ENCODE results near the gene KCNMA1.

Gene KCNMA1

DNA sequence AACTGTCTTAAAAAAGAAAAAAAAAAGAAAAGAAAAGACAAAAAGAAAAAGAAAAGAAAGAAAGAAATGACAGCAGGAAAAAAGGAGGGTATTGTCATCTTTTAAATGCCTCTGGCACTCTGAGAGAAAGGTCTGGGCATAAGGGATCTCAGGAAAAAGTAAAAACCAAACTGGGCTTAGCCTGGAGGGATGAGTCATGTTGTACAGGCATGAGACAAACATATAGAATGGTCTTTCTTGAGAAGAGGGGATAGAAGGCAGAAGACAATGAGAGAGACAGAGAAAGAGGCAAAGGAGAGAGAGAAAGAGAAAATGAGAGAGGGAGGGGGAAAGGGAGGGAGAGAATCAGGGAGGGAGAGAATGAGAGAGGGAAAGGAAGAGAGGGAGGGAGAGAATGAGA lies 32.3 kb upstream of the KCNMA1 start:
- Histone ChIP-seq H3K36me3 (ENCODE audit: control insufficient read depth, insufficient read depth, low read length) (no peaks in the 10 kb centered on the region), H3K4ac (ENCODE audit: low read depth, low read length) (no peak overlapping the region), H2BK15ac (replicated peaks; ENCODE audit: low read depth) (no peak overlapping the region), H4K8ac (ENCODE audit: low read depth, low read length) (no peak overlapping the region), H3K4me1 (ENCODE audit: control insufficient read depth, low read depth, low read length) (no peaks in the 10 kb centered on the region), H3K18ac (ENCODE audit: low read length) (no peak overlapping the region), H3K79me2 (ENCODE audit: control insufficient read depth, insufficient read depth, low read length) (no peaks in the 10 kb centered on the region), H2BK5ac (ENCODE audit: low read length) (no peak overlapping the region), H2AK5ac (ENCODE audit: low read length) (no peak overlapping the region), H3K9ac (ENCODE audit: low read length) (no peak overlapping the region), H3K23ac (ENCODE audit: low read length) (no peak overlapping the region), H2BK120ac (ENCODE audit: low read depth, low read length) (no peak overlapping the region), H3K4me3 (ENCODE audit: low read length) (no peak overlapping the region), H3K56ac (ENCODE audit: low read length) (no peak overlapping the region), H3K4me2 (ENCODE audit: low read length) (no peak overlapping the region), H4K5ac (ENCODE audit: low read length) (no peak overlapping the region), H3K27me3 (ENCODE audit: insufficient read depth, low read length, poor library complexity) (no peaks in the 10 kb centered on the region), H3K27ac (ENCODE audit: low read depth, low read length) (no peak overlapping the region), H3K79me1 (ENCODE audit: low read length) (no peaks in the 10 kb centered on the region)
- DNase-seq = no peak

- Histone ChIP-seq H3K23ac (ENCODE audit: low read length) (no peak overlapping the region), H3K36me3 (ENCODE audit: control insufficient read depth, insufficient read depth, low read length) (no peaks in the 10 kb centered on the region), H2BK5ac (ENCODE audit: low read length) (no peak overlapping the region), H3K4me1 (ENCODE audit: control insufficient read depth, low read depth, low read length) (no peaks in the 10 kb centered on the region), H3K79me1 (ENCODE audit: low read length) (no peaks in the 10 kb centered on the region), H3K18ac (ENCODE audit: low read length) (no peak overlapping the region), H3K9ac (ENCODE audit: low read length) (no peak overlapping the region), H4K8ac (ENCODE audit: low read depth, low read length) (no peak overlapping the region), H3K56ac (ENCODE audit: low read length) (no peak overlapping the region), H4K5ac (ENCODE audit: low read length) (no peak overlapping the region), H3K27ac (ENCODE audit: low read depth, low read length) (no peak overlapping the region), H3K4me2 (ENCODE audit: low read length) (no peak overlapping the region), H3K27me3 (ENCODE audit: insufficient read depth, low read length, poor library complexity) (no peaks in the 10 kb centered on the region), H3K4me3 (ENCODE audit: low read length) (no peak overlapping the region), H2AK5ac (ENCODE audit: low read length) (no peak overlapping the region), H2BK15ac (replicated peaks; ENCODE audit: low read depth) (no peak overlapping the region), H3K4ac (ENCODE audit: low read depth, low read length) (no peak overlapping the region), H2BK120ac (ENCODE audit: low read depth, low read length) (no peak overlapping the region), H3K79me2 (ENCODE audit: control insufficient read depth, insufficient read depth, low read length) (no peaks in the 10 kb centered on the region)
- WGBS (ENCODE audit: extremely low coverage, insufficient coverage, low lambda C conversion rate) = no CpG with 5 or more reads among the region's 3 CpGs
- no peak for DNase-seq
Observed at GRCh38 chr10:77667426-77668324, 30.1 kb upstream of the KCNMA1 start.

DNA sequence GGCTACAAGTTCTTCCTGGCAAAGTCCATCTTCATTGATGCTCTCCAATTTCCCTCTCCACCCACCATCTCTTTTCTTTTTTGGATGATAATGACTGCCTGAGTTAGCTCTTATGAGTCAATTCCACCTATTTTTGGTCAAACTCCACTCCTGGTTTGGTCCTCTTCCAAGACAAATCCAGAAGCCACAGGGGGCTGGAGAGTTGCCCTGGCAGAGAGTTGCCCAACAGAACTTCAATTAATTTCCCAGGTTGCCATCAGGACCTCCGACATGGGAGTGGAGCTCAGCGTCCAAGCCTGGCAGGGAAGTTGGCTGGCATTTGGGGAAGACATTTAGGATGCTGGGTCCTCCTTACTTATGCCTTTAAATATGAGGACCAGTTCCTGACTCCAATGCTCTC lies 29.2 kb upstream of the KCNMA1 start:
- DNase-seq = no peak
- Histone ChIP-seq H4K8ac (ENCODE audit: low read depth, low read length) (no peak overlapping the region), H4K5ac (ENCODE audit: low read length) (no peak overlapping the region), H3K4me3 (ENCODE audit: low read length) (no peak overlapping the region), H2BK120ac (ENCODE audit: low read depth, low read length) (no peak overlapping the region), H3K79me1 (ENCODE audit: low read length) (no peaks in the 10 kb centered on the region), H3K4ac (ENCODE audit: low read depth, low read length) (no peak overlapping the region), H3K36me3 (ENCODE audit: control insufficient read depth, insufficient read depth, low read length) (no peaks in the 10 kb centered on the region), H3K9ac (ENCODE audit: low read length) (no peak overlapping the region), H2BK15ac (replicated peaks; ENCODE audit: low read depth) (no peak overlapping the region), H3K27me3 (ENCODE audit: insufficient read depth, low read length, poor library complexity) (no peaks in the 10 kb centered on the region), H2AK5ac (ENCODE audit: low read length) (no peak overlapping the region), H3K18ac (ENCODE audit: low read length) (no peak overlapping the region), H3K4me2 (ENCODE audit: low read length) (no peak overlapping the region), H3K79me2 (ENCODE audit: control insufficient read depth, insufficient read depth, low read length) (no peaks in the 10 kb centered on the region), H3K23ac (ENCODE audit: low read length) (no peak overlapping the region), H2BK5ac (ENCODE audit: low read length) (no peak overlapping the region), H3K4me1 (ENCODE audit: control insufficient read depth, low read depth, low read length) (no peaks in the 10 kb centered on the region), H3K56ac (ENCODE audit: low read length) (no peak overlapping the region), H3K27ac (ENCODE audit: low read depth, low read length) (no peak overlapping the region)
- no CpG with 5 or more reads among the region's 2 CpGs for WGBS (ENCODE audit: extremely low coverage, insufficient coverage, low lambda C conversion rate)

GRCh38 chr10:77664696-77665095 lies 27.1 kb upstream of the KCNMA1 start:
- no peak overlapping the region for H3K27ac ChIP-seq (ENCODE audit: low read depth, low read length)
- H4K8ac ChIP-seq (ENCODE audit: low read depth, low read length) = no peak overlapping the region
- no peaks in the 10 kb centered on the region for H3K36me3 ChIP-seq (ENCODE audit: control insufficient read depth, insufficient read depth, low read length)
- H3K18ac ChIP-seq (ENCODE audit: low read length) = no peak overlapping the region
- H3K79me1 ChIP-seq (ENCODE audit: low read length) = no peaks in the 10 kb centered on the region
- H3K4me3 ChIP-seq (ENCODE audit: low read length) = no peak overlapping the region
- no peak overlapping the region for H3K4ac ChIP-seq (ENCODE audit: low read depth, low read length)
- no peaks in the 10 kb centered on the region for H3K4me1 ChIP-seq (ENCODE audit: control insufficient read depth, low read depth, low read length)
- no peak overlapping the region for H3K9ac ChIP-seq (ENCODE audit: low read length)
- no CpG with 5 or more reads among the region's 3 CpGs for WGBS (ENCODE audit: extremely low coverage, insufficient coverage, low lambda C conversion rate)
- no peak overlapping the region for H4K5ac ChIP-seq (ENCODE audit: low read length)
- H3K4me2 ChIP-seq (ENCODE audit: low read length) = no peak overlapping the region
- no peak overlapping the region for H2BK120ac ChIP-seq (ENCODE audit: low read depth, low read length)
- no peak overlapping the region for H3K56ac ChIP-seq (ENCODE audit: low read length)
- H3K23ac ChIP-seq (ENCODE audit: low read length) = no peak overlapping the region
- DNase-seq = no peak
- H2AK5ac ChIP-seq (ENCODE audit: low read length) = no peak overlapping the region
- H3K79me2 ChIP-seq (ENCODE audit: control insufficient read depth, insufficient read depth, low read length) = no peaks in the 10 kb centered on the region
- H3K27me3 ChIP-seq (ENCODE audit: insufficient read depth, low read length, poor library complexity) = no peaks in the 10 kb centered on the region
- no peak overlapping the region for H2BK15ac ChIP-seq (replicated peaks; ENCODE audit: low read depth)
- H2BK5ac ChIP-seq (ENCODE audit: low read length) = no peak overlapping the region

DNA sequence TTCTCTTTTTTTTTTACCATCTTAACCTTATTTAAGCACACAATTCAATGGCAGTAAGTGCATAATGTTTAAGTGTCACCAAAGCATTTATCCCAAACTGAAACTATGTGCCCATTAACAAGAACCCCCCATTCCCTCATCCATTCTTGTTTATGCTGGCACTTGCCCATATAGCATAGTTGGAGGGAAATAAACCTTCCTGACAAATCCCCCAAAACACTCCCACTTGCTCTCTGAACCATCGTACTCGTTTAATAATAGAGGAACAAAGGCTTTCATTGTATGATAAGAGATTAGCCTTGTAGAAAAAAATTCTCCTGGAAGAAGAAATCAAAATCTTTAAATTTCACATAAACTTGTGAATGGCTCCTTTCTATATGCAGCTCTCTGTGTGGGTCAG lies 26.4 kb upstream of the KCNMA1 start:
- H3K56ac ChIP-seq (ENCODE audit: low read length) = no peak overlapping the region
- no peak overlapping the region for H3K9ac ChIP-seq (ENCODE audit: low read length)
- H3K79me1 ChIP-seq (ENCODE audit: low read length) = no peaks in the 10 kb centered on the region
- no peak overlapping the region for H2BK15ac ChIP-seq (replicated peaks; ENCODE audit: low read depth)
- no peak overlapping the region for H2BK5ac ChIP-seq (ENCODE audit: low read length)
- H3K27me3 ChIP-seq (ENCODE audit: insufficient read depth, low read length, poor library complexity) = no peaks in the 10 kb centered on the region
- H3K27ac ChIP-seq (ENCODE audit: low read depth, low read length) = no peak overlapping the region
- H3K18ac ChIP-seq (ENCODE audit: low read length) = no peak overlapping the region
- DNase-seq = no peak
- no peak overlapping the region for H4K8ac ChIP-seq (ENCODE audit: low read depth, low read length)
- H3K4ac ChIP-seq (ENCODE audit: low read depth, low read length) = no peak overlapping the region
- no peak overlapping the region for H3K23ac ChIP-seq (ENCODE audit: low read length)
- H3K36me3 ChIP-seq (ENCODE audit: control insufficient read depth, insufficient read depth, low read length) = no peaks in the 10 kb centered on the region
- H3K4me2 ChIP-seq (ENCODE audit: low read length) = no peak overlapping the region
- H3K4me1 ChIP-seq (ENCODE audit: control insufficient read depth, low read depth, low read length) = no peaks in the 10 kb centered on the region
- no CpG with 5 or more reads among the region's 2 CpGs for WGBS (ENCODE audit: extremely low coverage, insufficient coverage, low lambda C conversion rate)
- H4K5ac ChIP-seq (ENCODE audit: low read length) = no peak overlapping the region
- no peak overlapping the region for H3K4me3 ChIP-seq (ENCODE audit: low read length)
- H3K79me2 ChIP-seq (ENCODE audit: control insufficient read depth, insufficient read depth, low read length) = no peaks in the 10 kb centered on the region
- H2AK5ac ChIP-seq (ENCODE audit: low read length) = no peak overlapping the region
- no peak overlapping the region for H2BK120ac ChIP-seq (ENCODE audit: low read depth, low read length)

DNA sequence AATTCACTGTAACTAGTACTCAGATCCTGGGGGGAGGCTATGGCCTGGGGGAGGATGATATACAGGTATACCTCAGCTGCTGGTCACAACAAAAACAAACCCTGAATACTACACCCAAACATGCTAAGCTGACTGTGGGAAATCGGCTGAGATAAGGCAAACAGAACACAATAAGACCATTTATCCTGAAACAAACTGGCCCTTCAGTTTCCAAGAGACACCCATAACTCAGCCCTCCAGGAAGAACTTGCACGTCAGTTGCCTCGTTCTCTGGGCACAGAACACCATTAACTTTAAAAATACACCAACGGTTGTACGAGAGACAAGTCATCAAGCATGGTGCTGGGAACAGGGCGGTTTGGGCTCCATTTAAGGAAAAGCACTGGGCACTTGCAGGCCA lies 24.1 kb upstream of the KCNMA1 start:
- no peaks in the 10 kb centered on the region for H3K36me3 ChIP-seq (ENCODE audit: control insufficient read depth, insufficient read depth, low read length)
- H3K18ac ChIP-seq (ENCODE audit: low read length) = no peak overlapping the region
- no peaks in the 10 kb centered on the region for H3K4me1 ChIP-seq (ENCODE audit: control insufficient read depth, low read depth, low read length)
- H4K5ac ChIP-seq (ENCODE audit: low read length) = no peak overlapping the region
- H3K23ac ChIP-seq (ENCODE audit: low read length) = no peak overlapping the region
- H3K79me2 ChIP-seq (ENCODE audit: control insufficient read depth, insufficient read depth, low read length) = no peaks in the 10 kb centered on the region
- H2BK15ac ChIP-seq (replicated peaks; ENCODE audit: low read depth) = no peak overlapping the region
- H3K27ac ChIP-seq (ENCODE audit: low read depth, low read length) = no peak overlapping the region
- DNase-seq = no peak
- no peak overlapping the region for H2BK5ac ChIP-seq (ENCODE audit: low read length)
- no peak overlapping the region for H2AK5ac ChIP-seq (ENCODE audit: low read length)
- H3K79me1 ChIP-seq (ENCODE audit: low read length) = no peaks in the 10 kb centered on the region
- H4K8ac ChIP-seq (ENCODE audit: low read depth, low read length) = no peak overlapping the region
- no peaks in the 10 kb centered on the region for H3K27me3 ChIP-seq (ENCODE audit: insufficient read depth, low read length, poor library complexity)
- H3K4ac ChIP-seq (ENCODE audit: low read depth, low read length) = no peak overlapping the region
- H3K4me3 ChIP-seq (ENCODE audit: low read length) = no peak overlapping the region
- no peak overlapping the region for H3K9ac ChIP-seq (ENCODE audit: low read length)
- no CpG with 5 or more reads among the region's 6 CpGs for WGBS (ENCODE audit: extremely low coverage, insufficient coverage, low lambda C conversion rate)
- no peak overlapping the region for H3K56ac ChIP-seq (ENCODE audit: low read length)
- no peak overlapping the region for H2BK120ac ChIP-seq (ENCODE audit: low read depth, low read length)
- H3K4me2 ChIP-seq (ENCODE audit: low read length) = no peak overlapping the region

Data from mesendoderm (in vitro differentiated cells).